Activated CD8-positive, alpha-beta memory T cell treated with anti-CD3 and anti-CD28 coated beads, Interleukin-2, amount 50 U/mL, for 24 hours (primary cell): ENCODE measurements around the gene LINC00305.

Experiments used
- DNase-seq: peaks from one replicate; pipeline ENCODE4 v3.0.0-alpha.2; 2020; ENCODE audit errors: extremely low read depth

The LINC00305 gene

DNA sequence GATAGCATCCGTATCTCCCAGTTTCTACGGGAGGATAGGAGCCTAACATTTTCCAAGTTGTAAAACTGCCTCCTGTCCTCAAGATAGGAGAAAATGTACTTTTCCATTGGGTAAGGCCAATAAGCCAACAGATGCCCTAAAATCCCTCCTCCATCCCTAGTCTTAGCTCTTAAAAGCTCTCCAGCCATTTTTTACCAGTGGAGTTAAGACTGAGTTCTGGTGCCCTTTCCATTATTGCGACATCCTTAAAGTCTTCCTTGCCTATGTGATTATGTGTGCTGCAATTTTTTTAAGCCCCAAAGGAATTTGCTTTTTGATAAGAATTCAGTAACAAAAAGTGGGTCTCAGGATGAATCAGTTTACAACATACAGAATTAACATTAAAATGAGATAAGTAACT is 33.0 kb downstream of the LINC00305 start:
- DNase-seq: no peak

DNA sequence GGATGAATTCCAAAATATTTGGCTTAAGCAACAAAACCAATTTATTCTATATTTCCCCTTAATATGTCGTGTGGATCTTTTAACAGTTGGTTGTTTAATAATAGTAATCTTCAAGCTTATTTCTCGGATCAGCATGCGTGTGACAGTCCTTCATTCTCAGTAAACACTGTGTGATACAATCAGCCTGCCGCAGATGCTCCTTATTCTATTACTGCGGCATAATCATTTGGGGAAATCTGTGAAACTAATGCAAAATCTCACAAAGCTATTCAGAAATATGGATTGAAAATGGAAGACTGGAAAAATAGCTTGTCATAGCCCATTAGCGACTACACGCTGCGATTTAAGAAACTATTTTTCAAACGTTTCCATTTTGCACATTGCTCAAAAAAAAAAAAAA is 36.9 kb downstream of the LINC00305 start:
- DNase-seq: no peak

DNA sequence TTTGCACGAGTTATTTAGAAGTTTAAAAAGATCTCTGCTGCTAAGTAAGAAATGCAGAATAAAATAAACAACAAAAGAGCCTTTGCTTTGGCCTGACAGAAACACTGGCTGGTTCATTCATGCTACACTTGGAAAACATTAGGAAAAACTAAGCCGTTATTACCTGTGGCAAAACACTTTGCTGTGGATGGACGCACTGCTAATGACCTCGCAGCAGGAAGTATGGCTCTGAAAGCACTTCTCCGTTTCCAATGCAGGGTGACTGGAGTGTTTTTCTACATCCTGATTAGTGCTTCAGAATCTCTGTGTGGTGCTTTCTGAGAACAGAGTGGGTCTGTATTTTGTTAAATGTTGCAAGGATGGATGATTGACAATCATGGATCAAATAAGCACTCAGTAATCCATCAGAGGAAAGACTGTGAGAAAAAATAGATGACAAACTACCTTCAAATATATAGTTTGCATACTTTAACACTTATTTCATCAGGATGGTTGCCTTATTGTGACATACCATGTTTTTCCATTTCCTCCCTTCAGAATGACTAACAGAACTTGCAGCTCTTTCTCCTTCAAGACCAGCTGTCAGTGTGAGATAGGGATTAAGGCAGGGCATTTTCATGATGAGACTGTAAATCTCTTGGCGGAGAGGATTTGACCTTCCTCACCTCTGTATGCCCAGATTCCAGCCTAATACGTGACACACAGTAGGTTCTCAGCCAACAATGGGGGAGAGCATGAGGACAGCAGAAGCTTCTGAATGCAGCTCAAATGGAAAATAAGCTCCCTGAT is 38.0 kb downstream of the LINC00305 start:
- DNase-seq: no peak

DNA sequence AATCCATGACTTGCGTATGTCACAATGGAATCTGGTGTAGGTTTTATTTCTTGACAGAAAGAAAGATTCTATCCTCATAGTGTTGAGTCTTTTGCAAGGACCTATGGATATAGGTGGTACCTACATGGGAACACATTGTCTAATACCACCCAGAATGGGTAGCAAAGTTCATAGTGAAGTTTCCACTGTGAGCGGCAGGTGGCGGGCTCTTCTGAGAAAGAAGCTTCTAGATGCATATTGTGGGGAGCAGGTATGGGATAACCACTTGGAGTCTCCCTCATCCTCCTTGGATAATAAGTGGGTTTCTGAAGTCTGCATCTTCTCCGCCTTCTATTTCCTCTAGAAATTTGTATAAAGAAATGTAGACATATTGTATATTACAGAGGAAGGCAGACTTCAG is 44.9 kb downstream of the LINC00305 start:
- DNase-seq: no peak

DNA sequence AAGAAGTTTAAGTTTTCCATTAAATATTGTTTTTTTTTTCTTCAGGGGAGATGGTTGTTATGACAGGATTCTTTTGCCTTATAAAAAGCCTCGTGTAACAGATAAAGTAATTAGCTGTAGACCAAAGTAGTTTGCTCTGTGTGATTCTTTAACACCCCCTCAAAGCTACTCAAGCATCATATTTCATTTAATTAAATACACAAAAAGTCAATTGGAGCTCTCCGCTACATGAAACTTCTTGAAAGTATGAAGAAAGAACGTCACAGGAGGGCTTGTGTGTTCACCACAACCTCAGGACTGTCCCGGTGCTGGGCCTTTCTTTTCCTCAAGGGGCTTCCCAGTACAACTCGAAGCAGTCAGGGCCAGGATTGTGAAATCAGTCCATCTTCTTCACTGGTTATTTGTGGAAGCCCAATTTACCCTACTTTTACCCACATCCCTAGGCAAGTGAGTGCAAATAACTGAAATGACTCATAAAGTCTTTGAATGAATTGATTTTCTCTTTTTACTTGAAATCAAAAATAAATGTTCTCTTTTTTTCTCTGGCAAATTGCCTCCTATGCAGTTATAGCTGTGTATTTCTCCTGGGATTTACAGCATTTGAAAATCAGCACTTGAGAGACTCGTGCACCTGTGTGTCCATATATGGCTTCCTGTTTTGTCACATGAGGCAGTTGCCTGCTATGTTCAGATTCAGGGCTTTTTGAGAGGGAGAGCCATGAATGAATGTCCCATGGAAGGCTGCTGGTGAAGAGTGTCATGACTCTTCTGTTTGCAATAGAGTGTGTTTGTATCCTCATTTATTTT is 48.6 kb downstream of the LINC00305 start:
- DNase-seq: no peak

DNA sequence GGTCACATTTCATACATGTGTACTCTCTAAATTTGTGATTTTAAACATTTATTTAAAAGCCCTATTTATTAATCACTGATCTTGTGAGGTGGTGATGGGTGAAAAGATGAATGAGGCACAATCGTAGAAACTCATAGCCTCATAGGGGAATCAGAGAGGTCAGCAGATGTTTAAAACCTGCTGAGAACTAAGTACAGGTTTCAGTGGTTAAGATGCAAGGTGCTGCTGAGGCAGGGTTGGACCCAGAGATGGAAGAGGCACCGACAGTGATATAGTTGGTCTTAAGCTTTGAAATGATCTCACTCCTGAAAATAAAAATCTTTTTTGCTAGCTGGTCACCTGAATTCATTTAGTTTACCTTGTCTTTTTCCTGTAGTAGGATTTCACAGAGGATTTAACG is 49.6 kb downstream of the LINC00305 start:
- DNase-seq: no peak

DNA sequence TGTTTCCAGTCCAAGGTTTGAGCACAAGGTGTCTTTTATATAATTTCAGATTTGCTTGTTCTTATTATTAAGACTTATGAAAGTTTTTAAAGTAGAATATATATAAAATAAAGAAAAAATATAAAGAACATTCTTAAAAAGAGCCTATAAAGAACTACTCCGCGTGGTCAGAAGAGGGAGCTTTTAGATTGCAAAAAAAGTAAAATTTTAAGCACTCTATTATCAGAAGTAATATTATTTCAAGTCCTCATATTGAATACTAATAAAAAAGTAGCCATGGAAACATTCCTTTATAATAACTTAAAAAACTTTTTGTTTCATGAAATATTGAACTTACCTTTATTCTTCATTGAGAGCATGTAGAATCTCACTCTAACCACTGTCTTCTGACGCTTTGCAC is 51.4 kb downstream of the LINC00305 start:
- no peak for DNase-seq

DNA sequence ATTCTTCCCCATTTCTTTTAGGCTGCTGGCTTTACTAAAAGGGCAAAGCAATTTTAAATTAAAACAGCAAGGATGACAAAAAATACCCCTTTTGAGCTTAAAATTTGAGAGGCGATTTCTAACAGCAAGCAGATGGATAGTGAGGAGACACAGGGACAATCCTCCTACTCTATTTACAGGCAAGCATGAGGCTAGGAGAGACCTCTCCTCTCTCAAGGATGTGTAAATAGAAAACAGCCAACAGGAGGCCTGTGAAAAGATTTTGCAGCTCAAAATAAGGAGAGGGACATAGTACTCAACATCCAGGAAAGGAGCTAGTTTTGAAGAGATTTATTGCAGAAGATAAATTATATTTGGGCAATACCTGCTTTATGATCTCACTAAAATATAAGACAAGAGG is 53.8 kb downstream of the LINC00305 start:
- no peak for DNase-seq

DNA sequence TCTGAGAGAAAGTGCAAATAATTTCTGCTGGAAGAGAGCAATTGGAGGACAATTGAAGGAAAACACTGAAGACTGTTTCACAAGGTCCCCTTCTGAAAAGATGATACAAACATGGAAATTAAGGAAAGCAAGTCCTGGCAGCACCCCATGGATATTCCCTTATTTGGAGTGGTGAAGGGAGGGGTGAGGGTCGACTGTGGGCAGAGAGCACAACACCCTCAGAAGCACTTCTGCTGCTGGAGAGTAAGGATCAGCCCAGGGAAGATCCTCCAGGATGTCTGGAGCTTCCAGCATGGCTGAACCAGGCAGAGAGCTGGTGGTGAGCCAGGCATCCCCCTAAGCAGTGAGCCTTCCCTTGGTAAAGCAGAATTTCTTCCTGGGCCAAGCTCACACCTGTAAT is 54.7 kb downstream of the LINC00305 start:
- no peak for DNase-seq

DNA sequence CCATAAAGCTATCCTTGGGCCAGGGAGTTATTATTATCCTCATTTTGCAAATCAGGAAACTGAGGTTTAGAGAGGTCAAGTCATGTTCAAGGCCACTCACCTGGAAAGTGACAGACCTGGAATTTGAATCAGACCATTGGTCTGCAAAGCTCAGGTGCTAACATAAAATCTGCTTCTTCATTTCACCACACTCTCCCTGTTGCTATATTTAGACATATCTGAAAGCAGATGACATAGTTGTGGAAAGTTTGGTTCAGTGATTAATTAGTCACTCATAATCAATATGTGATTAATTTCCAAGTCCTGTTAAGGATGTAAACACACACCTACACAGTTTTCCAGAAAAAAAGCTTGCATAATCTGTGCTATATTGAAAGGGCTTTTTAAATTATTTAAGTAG is 57.4 kb downstream of the LINC00305 start:
- DNase-seq: no peak

DNA sequence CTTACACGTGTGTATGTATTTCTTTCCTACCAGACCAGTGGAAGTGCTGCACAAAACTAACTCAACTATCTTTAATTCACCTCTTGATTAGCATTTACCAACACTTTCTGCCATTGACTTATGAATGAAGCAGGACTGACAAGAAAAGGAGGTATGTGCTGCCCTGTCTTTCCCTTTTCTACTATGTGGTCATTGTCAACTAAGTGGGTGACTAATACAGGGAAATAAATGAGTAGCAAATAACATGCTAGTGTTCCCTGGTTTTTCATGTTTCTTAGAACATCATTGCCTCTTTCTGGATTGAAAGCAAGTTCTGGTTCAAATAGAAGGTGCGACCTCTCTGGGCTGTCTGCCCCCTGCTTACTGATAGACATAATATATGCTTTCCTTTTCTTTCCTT is 58.0 kb downstream of the LINC00305 start:
- DNase-seq: no peak

DNA sequence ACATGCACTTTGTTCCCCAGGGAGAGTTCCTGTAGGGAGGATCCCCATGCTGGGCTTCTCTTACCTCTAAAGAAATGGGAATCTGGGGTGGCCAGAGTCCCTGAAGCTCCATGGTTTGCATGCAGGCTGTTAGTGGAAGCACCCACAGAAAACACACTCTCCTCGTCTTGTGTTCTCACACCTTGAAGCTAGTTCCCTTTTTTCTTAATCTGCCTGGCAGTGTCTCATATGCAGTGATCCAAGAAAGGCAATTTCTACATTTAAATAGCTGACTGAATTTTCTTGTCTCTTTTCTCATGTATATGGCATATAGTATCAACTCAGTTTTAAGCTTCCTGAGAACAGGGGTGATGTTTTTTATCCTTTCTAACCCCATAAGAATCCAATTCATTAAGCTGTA is 65.0 kb downstream of the LINC00305 start:
- no peak for DNase-seq

DNA sequence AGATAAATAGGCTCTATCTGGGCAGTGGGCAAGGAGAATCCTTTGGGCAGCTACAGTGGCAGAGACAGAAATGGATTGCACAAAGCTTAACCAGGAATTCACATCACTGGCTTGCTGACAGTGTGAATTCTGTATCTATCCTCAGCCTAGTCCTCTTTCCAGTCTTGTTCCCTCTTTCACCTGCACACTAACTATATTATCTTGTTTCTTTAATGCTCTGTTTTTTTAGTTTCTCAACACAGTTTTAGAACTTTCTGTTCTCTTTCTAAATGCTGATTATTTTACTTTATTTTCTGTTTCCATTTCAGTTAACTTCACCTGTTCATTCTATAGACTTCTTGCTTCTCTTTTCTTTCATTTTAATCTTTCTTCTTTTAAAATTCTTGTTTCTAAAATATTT is 66.4 kb downstream of the LINC00305 start:
- DNase-seq: no peak

DNA sequence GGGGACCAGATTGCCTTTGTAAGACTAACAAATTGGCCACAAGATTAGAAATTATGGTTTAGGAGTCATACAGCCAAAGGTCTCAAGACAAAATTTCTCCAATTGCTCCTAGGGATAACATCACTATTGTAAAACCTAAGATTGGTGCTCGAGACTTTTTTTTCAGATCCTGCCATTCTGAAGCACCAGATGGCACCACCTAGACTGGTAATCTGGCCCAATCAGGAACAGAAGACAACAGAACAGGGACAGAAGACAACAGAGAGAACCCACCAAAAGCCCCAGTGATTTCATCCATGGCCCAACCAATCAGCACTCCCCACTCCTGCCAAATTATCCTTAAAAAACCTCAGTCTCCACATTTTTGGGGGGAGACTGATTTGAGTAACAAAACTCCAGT is 66.8 kb downstream of the LINC00305 start:
- DNase-seq: no peak

DNA sequence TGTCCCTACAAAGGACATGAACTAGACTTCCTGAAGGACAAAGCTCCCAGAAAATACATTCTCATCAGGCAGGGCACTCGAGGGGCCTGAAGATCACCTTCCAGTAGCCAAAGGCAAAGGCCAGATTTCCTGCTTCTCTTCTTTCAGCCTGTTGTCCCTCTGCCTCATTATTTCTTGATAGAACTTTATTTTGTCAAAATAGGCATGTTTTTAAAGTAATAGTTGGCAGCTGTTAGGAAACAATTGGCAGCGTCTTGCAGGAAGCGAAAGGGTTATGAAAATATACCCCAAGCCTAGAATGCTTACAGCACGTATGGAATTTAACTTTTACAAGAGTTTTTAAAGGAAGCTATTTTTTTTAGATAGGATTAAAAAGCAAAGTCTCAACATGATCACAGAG is 74.9 kb downstream of the LINC00305 start:
- no peak for DNase-seq

DNA sequence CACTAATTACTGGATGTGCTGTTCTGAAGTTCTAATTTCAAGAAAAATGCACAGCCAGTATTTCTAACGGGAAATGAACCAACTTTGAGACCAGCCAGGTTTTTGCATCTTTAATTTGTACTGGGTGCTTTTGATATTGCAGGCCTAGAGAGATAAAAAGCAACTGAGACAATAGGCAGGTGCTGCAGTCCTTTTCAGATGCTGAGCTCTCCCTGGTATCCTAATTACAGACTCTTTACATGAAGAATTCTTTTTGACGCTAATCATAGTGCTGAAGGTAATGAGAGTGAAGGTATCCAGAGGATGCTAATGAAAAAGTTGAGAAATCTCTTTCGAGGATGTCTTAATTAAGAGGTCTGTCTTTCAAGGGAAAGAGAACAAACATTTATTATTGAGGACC is 93.9 kb downstream of the LINC00305 start:
- no peak for DNase-seq

DNA sequence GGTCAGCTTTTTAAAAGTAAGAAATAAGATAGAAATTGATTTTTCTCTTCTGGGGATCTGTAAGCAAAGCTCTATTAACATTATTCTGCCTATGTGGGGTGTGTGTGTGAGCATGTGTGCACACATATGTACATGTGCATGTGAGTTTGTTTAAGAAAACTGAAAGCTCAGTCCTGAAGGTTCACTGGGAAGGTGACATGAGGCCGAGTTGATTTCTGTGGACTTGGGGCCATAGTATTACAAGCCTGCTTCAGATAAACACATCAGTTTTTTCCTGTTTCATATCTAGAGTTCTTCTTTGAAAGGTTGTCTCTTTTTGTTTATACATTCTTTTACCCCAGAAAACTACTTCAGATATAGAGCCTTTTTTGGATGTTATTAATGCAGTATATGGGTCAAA is 95.6 kb downstream of the LINC00305 start:
- DNase-seq: no peak

DNA sequence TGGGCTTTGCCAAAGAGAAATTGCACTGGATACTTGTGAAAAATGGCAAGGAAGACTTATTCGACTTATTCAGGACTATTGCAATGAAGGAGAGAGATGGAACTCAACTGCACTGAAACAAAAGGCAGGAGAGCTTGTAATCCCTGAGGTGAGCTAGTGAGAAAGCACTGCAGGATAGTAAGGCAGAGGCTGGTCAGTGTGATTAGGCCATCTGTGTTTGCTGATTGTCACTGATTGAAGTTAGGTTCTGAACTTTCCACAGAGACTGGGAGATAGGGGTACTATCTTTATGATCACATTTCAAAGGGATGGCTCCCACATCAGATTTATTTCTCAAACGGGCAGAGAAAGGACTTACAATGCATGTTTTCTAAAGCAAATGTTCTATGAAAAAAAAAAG is 96.1 kb downstream of the LINC00305 start:
- no peak for DNase-seq

DNA sequence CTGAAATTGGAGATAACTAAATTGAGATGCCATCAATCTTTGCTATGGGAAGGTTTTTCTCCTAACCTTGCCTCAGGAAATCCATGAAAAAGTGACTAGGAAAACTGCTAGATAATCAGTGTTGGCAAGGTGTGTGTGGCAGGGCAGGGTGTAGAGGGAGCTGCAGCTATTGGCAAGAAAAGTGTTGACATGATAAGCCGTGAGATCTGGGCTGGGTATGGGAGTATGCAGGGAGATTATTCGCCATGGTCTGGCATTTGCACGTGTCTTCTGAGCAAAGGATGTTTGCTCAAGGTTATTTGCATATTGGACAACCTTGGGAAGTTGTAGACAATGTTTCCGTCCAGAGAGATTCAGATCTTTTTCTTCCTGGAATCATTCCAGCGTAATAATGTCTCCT is 104.3 kb downstream of the LINC00305 start:
- DNase-seq: no peak

DNA sequence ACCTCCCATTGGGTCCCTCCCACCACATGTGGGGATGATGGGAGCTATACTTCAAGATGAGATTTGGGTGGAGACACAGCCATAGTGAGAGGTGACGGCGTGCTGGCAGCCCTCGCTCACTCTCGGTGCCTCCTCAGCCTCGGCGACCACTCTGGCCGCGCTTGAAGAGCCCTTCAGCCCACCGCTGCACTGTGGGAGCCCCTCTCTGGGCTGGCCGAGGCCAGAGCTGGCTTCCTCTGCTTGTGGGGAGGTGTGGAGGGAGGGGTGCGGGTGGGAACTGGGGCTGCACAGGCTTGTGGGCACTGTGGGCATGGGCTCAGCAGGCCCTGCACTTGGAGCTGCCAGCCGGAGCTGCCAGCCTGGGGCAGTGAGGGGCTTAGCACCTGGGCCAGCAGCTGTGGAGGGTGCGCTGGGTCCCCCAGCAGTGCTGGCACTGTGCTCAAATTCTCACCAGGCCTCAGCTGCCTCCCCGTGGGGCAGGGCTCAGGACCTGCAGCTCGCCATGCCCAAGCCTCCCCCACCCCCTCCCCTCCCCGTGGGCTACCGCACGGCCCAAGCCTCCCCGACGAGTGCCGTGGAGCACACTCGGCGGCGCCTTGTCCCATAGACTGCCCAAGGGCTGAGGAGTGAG is 106.0 kb downstream of the LINC00305 start:
- no peak for DNase-seq

DNA sequence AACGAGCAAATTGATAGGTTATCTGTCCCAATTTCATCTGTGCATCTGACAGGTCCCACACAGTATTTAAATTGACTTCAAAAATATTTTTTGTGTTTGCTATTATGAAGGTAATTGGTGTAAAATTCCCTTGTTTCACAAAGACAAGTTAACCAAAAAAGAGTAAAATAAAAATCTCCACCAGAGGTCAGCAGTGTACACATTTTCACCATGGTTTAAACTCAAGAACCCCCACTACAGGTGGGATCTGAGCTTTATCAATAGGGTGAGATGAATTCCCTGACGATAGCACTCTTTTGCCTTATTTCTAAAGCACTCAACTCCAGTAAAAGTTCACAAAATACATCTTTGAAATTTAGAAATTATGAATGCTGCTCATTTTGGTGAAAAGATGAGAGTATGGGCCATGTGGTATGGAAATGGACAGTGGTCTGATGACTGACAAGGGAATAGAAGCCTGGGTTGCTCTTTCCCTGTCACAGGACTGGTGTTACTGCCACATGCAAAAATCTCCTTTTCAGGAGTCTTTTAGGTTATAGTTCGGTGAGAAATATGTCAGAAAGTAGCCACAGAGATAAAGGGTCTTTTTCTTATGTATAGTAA is 111.0 kb downstream of the LINC00305 start:
- no peak for DNase-seq

DNA sequence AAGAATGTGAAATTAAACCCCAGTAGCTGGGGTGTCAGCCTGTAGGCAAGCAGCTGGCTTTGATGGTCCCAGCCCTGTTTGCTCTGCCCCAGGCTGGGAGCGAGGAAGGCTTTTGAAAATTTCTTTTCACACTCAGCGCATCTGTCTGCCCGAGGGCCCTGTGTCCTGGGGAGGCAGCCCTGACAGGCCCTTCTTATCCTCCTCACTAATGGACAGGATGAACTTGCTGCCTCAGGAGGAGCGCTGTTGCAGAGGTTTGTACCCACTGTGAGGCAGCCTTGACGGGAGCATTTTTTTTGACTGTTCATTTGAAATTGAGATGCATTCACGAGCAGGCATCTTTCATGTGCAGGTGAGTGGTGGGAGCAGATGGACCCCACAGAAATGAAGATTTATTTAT is 116.6 kb downstream of the LINC00305 start:
- no peak for DNase-seq

DNA sequence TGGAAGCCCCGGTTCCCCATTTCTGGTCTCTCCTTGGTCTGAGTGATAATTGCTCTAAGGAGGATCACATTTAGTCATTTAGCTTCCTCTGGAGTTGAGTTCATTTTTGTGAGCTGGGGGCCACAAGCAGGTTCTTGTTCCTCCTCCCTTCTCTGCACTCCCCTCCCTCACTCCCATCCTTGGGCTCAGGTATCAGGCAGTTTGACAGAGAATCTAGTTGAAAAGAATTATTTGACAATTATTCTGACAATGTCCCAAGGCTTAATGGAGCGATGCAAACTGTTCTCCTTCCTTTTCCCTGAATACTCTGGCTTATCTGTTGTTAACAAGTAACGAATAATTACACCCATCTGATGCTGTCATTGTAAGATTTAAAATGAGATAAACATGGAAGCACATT is 117.5 kb downstream of the LINC00305 start:
- DNase-seq: no peak
